Smooth muscle cell (in vitro differentiated cells): ENCODE measurements around the gene CSNK2A1. TPM values are rescaled to one million over a fixed set of nuclear protein-coding genes. Genes with fewer than 3 reads are reported as not detected.

ENCODE experiments used
- DNase-seq: peaks from one replicate; lab custom pipeline; 2025; ENCODE audit not compliant: unreplicated experiment; lab: John Stamatoyannopoulos, UW
- H2AFZ ChIP-seq: fragments of 200-600 bp; sonication (generic); 2 replicates; pipeline ENCODE4 v1.6.0; 2016; ENCODE audit warnings: antibody characterized with exemption, low read depth, mild to moderate bottlenecking
- H3F3A ChIP-seq: fragments of 200-600 bp; sonication (generic); 2 replicates; pipeline ENCODE4 v1.6.0; 2017; ENCODE audit warnings: antibody characterized with exemption, low read depth
- H3K27ac ChIP-seq: fragments of 200-600 bp; sonication (generic); 2 replicates; pipeline ENCODE4 v1.5.1; 2016; ENCODE audit warnings: low read depth, mild to moderate bottlenecking
- H3K27me3 ChIP-seq: fragments of 200-600 bp; sonication (generic); 2 replicates; pipeline ENCODE4 v1.6.1; 2016; ENCODE audit warnings: low read depth, mild to moderate bottlenecking
- H3K36me3 ChIP-seq: fragments of 200-600 bp; sonication (generic); 2 replicates; pipeline ENCODE4 v1.5.1; 2016; ENCODE audit warnings: low read depth
- H3K4me1 ChIP-seq: fragments of 200-600 bp; sonication (generic); 2 replicates; pipeline ENCODE4 v1.5.1; 2016; ENCODE audit warnings: low read depth
- H3K4me2 ChIP-seq: fragments of 200-600 bp; sonication (generic); 2 replicates; pipeline ENCODE4 v1.6.0; 2016; ENCODE audit warnings: mild to moderate bottlenecking
- H3K4me3 ChIP-seq: fragments of 200-600 bp; sonication (generic); 2 replicates; pipeline ENCODE4 v1.5.1; 2016; ENCODE audit warnings: mild to moderate bottlenecking
- H3K79me2 ChIP-seq: fragments of 200-600 bp; sonication (generic); 2 replicates; pipeline ENCODE4 v1.6.0; 2016; ENCODE audit warnings: low read depth, mild to moderate bottlenecking
- H3K9ac ChIP-seq: fragments of 200-600 bp; sonication (generic); 2 replicates; pipeline ENCODE4 v1.6.0; 2016; ENCODE audit warnings: low read depth
- H3K9me3 ChIP-seq: fragments of 200-600 bp; sonication (generic); replicated peaks from 2 replicates; pipeline ENCODE4 v1.5.1; 2016; ENCODE audit warnings: low read depth
- H4K20me1 ChIP-seq: fragments of 200-600 bp; sonication (generic); 2 replicates; pipeline ENCODE4 v1.6.0; 2016; ENCODE audit warnings: low read depth
- WGBS: methylation state at CpG from one replicate; pipeline ENCODE4 v1.1.7; 2016; ENCODE audit warnings: low lambda C conversion rate; 5-methylcytosine and 5-hydroxymethylcytosine counted together
- polyA plus RNA-seq: library from polyadenylated mRNA; unstranded; fragments of >200 nt; fragmentation: Nextera tagmentation; extraction: Ambion mirVana; gene quantifications from 2 replicates; pipeline ENCODE4 v1.2.1, GENCODE V29; 2016
- total RNA-seq: library from RNA; depleted of rRNA; stranded (reverse); fragments of >200 nt; gene quantifications from 2 replicates; pipeline ENCODE4 v1.2.3, GENCODE V29; 2014
- TF ChIP-seq, protein P1 (sequence below): fragments of 200-600 bp; sonication (generic); IDR thresholded peaks from 2 replicates; pipeline ENCODE4 v1.5.1; 2017; ENCODE audit warnings: borderline replicate concordance, mild to moderate bottlenecking, antibody characterized with exemption; ENCODE audit not compliant: insufficient read depth, poor library complexity, severe bottlenecking

The CSNK2A1 gene
- total and polyA plus RNA-seq, 2 experiments from 2014 or later, result 82.6 to 205 TPM

DNA sequence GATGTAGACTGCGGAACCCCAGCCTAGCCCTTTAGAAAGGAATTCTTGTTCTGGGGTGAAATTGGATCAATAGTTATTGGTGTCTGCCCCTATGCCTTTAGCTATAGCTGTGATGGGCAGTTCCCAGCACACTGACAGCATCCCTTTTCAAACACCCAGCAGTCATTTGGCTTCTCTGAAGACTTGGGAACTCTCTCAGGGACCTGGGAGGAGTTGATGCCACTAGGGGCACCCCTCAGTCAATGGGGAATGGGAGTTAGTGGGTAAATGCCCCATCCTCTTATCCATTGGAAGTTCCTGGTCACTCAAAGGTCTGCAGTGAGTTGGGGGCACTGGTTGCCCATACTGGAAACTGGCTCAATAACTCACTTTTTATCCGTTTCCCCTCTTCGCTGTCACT is 31.6 kb upstream of the CSNK2A1 start:
- no peaks in the 10 kb centered on the region for H3K79me2 ChIP-seq
- H3K9ac ChIP-seq, result no peak overlapping the region
- no peaks in the 10 kb centered on the region for H4K20me1 ChIP-seq
- H3K36me3 ChIP-seq, result no peaks in the 10 kb centered on the region
- no peak overlapping the region for H3K4me2 ChIP-seq
- peaks cover 3% of the 10 kb centered on the region for H3K27me3 ChIP-seq
- H3F3A ChIP-seq, result no peaks in the 10 kb centered on the region
- no peak overlapping the region for H3K27ac ChIP-seq
- no peak for DNase-seq
- H3K4me3 ChIP-seq, result no peak overlapping the region
- no peaks in the 10 kb centered on the region for H3K9me3 ChIP-seq
- TF ChIP-seq, protein P1, sequence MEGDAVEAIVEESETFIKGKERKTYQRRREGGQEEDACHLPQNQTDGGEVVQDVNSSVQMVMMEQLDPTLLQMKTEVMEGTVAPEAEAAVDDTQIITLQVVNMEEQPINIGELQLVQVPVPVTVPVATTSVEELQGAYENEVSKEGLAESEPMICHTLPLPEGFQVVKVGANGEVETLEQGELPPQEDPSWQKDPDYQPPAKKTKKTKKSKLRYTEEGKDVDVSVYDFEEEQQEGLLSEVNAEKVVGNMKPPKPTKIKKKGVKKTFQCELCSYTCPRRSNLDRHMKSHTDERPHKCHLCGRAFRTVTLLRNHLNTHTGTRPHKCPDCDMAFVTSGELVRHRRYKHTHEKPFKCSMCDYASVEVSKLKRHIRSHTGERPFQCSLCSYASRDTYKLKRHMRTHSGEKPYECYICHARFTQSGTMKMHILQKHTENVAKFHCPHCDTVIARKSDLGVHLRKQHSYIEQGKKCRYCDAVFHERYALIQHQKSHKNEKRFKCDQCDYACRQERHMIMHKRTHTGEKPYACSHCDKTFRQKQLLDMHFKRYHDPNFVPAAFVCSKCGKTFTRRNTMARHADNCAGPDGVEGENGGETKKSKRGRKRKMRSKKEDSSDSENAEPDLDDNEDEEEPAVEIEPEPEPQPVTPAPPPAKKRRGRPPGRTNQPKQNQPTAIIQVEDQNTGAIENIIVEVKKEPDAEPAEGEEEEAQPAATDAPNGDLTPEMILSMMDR, result no peak
- peaks cover 7% of the 10 kb centered on the region for H3K4me1 ChIP-seq
- H2AFZ ChIP-seq, result no peak overlapping the region
- WGBS, result 90% methylated on average over 3 of the region's 3 CpGs

GRCh38 chr20:574297-574942 is 30.8 kb upstream of the CSNK2A1 start:
- no peaks in the 10 kb centered on the region for H3F3A ChIP-seq
- TF ChIP-seq, protein P1, result no peak
- no peak overlapping the region for H3K9ac ChIP-seq
- H4K20me1 ChIP-seq, result no peaks in the 10 kb centered on the region
- H3K4me1 ChIP-seq, result peaks cover 7% of the 10 kb centered on the region
- DNase-seq, result no peak
- no peak overlapping the region for H3K4me2 ChIP-seq
- 61% methylated on average over 15 of the region's 15 CpGs for WGBS
- no peaks in the 10 kb centered on the region for H3K36me3 ChIP-seq
- no peaks in the 10 kb centered on the region for H3K27me3 ChIP-seq
- H3K27ac ChIP-seq, result no peak overlapping the region
- H3K9me3 ChIP-seq, result no peaks in the 10 kb centered on the region
- H3K79me2 ChIP-seq, result no peaks in the 10 kb centered on the region
- H3K4me3 ChIP-seq, result no peak overlapping the region
- no peak overlapping the region for H2AFZ ChIP-seq

DNA sequence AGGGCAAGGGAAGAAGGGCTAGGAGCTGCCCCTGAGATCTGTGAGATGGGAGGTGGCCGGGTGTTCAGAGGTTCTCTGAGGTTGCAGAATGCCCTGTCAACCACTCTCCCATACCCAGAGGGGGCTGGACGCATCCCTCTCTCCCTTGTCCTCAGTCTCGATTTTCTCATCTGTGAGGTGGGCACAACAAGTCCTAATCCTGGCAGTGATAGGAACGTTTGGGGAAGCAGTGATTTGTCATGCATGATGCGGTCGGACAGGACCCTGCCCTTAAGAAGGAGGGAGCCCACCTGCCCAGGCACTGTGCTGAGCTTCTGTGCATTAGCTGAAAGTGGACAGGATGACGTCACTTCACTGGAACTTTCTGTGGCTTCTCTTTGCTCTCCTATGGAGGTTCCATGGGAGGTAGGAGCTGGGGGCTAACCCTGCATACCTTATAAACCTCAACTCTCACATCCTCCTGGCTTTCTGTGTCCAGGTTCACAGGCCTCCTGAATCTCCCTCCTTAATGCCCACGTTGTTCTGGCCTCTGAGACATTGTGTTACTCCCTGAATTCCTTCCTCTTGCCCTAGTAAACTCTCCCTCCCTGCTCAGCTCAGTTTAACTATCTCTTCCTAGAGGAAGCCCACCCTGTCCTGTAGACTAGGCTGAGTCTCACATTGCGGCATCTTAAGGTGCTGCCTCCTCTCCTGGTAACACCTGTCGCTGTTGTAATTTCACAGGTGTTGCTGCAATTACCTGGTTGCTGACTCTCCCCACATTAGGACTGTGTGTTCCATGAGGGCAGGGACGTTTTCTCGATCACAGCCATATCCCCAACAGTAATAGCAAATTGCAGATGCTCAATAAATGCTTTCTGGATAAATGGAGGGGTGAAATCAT is 30.1 kb upstream of the CSNK2A1 start:
- H3K9me3 ChIP-seq, result no peaks in the 10 kb centered on the region
- no peaks in the 10 kb centered on the region for H4K20me1 ChIP-seq
- no peaks in the 10 kb centered on the region for H3F3A ChIP-seq
- TF ChIP-seq, protein P1, result no peak
- no peak overlapping the region for H2AFZ ChIP-seq
- no peak overlapping the region for H3K27ac ChIP-seq
- H3K4me1 ChIP-seq, result peaks cover 7% of the 10 kb centered on the region
- no peak for DNase-seq
- no peaks in the 10 kb centered on the region for H3K36me3 ChIP-seq
- no peaks in the 10 kb centered on the region for H3K79me2 ChIP-seq
- no peak overlapping the region for H3K9ac ChIP-seq
- WGBS, result 78% methylated on average over 12 of the region's 12 CpGs
- no peak overlapping the region for H3K4me2 ChIP-seq
- no peak overlapping the region for H3K4me3 ChIP-seq
- H3K27me3 ChIP-seq, result no peaks in the 10 kb centered on the region

DNA sequence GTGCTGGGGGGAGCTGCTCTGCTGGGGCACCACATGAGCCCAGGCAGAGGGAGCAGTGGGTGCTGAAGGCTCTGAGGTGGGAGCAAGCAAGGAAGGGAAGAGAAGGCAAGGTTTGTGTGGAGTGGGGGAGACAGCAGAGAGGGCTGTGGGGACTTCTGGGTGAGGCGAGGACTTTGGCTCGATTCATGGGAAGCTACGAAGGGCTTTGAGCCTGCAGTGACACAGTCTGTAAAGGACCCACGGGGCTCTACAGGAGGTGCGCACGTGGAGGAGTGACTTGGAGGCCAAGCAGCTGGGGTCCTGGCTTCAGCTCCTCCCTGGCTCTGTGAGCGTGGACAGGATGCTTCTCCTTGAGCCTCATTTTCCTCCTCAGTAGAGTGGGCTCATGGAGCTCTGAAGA is 29.1 kb upstream of the CSNK2A1 start:
- no peak overlapping the region for H3K9ac ChIP-seq
- H2AFZ ChIP-seq, result no peak overlapping the region
- TF ChIP-seq, protein P1, result no peak
- no peaks in the 10 kb centered on the region for H3K36me3 ChIP-seq
- no peaks in the 10 kb centered on the region for H3F3A ChIP-seq
- no peaks in the 10 kb centered on the region for H3K27me3 ChIP-seq
- 69% methylated on average over 5 of the region's 7 CpGs for WGBS
- H3K4me3 ChIP-seq, result no peak overlapping the region
- no peaks in the 10 kb centered on the region for H4K20me1 ChIP-seq
- DNase-seq, result no peak
- peaks cover 7% of the 10 kb centered on the region for H3K4me1 ChIP-seq
- H3K4me2 ChIP-seq, result no peak overlapping the region
- no peak overlapping the region for H3K27ac ChIP-seq
- H3K9me3 ChIP-seq, result no peaks in the 10 kb centered on the region
- H3K79me2 ChIP-seq, result no peaks in the 10 kb centered on the region
